ENCODE data around the gene ITGAX. TPM values are rescaled to one million over a fixed set of nuclear protein-coding genes. Genes with fewer than 3 reads are reported as not detected.
"Not testable (repeated sequence)": the region's sequence is repeated elsewhere in the genome, so short reads cannot be mapped to it uniquely, and the experiment has no call there.

ITGAX gene
- total RNA-seq (1 to 10 TPM in 2 of 4 donors, under 1 TPM in 2; 0.66 to 3.8 (median 1.8) TPM), polyA plus RNA-seq (1 to 10 TPM in 2 of 3 donors, under 1 TPM in 1; 0.60 to 7.6 (median 1.8) TPM)

- no peaks in the 10 kb centered on the region for H3K4me1 ChIP-seq
- peaks cover 0 to 11% (median 0%) of the 10 kb centered on the region in 3 donors for H3K27me3 ChIP-seq
- no peak within 1 kb of the TSS for H3K4me3 ChIP-seq
- TF ChIP-seq CTCF (IDR thresholded peaks at IDR 0.05) (no peak), POLR2A (IDR thresholded peaks at IDR 0.05) (no peak), POLR2AphosphoS5 (IDR thresholded peaks at IDR 0.05) (peak in 2 of 4 donors; percentile 32 to 36)
- no peaks in the 10 kb centered on the region for H3K36me3 ChIP-seq
- WGBS, 2 donors: 22 to 30% methylated on average over 10 of the region's 10 CpGs
- no peaks in the 10 kb centered on the region for H3K9me3 ChIP-seq
- intact Hi-C loops (cut with DNase I): no loop called here
- H3K27ac ChIP-seq: peak within 1 kb of the TSS in 1 of 4 donors; percentile 18
- no peak for DNase-seq
Measured at GRCh38 chr16:31354394-31355291, at the start of gene ITGAX. TSS of gene ITGAX (plus strand) at chr16:31355176. CDS start at chr16:31355255, 79 bp downstream.

- H3K4me3 ChIP-seq: no peak overlapping the region
- DNase-seq: no peak
- no peak for TF ChIP-seq POLR2AphosphoS5 (IDR thresholded peaks at IDR 0.05)
- TF ChIP-seq POLR2A (IDR thresholded peaks at IDR 0.05): no peak
- TF ChIP-seq CTCF (IDR thresholded peaks at IDR 0.05): no peak
- no peak for TF ChIP-seq EP300 (IDR thresholded peaks at IDR 0.05)
- no peak overlapping the region for H3K27ac ChIP-seq
- H3K4me1 ChIP-seq: no peaks in the 10 kb centered on the region
- H3K27me3 ChIP-seq: peaks cover 0 to 3% (median 0%) of the 10 kb centered on the region in 3 donors
- no peaks in the 10 kb centered on the region for H3K36me3 ChIP-seq
- peaks cover 0 to 3% (median 0%) of the 10 kb centered on the region in 4 donors for H3K9me3 ChIP-seq
- intact Hi-C loops (cut with DNase I): no loop called here
Measured at GRCh38 chr16:31305219-31305618, 49.8 kb upstream of the ITGAX start.

- H3K4me3 ChIP-seq; intact Hi-C loops (cut with DNase I); H3K27ac ChIP-seq; H3K9me3 ChIP-seq; H3K27me3 ChIP-seq; H3K4me1 ChIP-seq; DNase-seq; H3K36me3 ChIP-seq: not testable (repeated sequence)
- WGBS, 2 donors: 78 to 92% methylated on average over 2 of the region's 3 CpGs
Measured at GRCh38 chr16:31308381-31308780, 46.6 kb upstream of the ITGAX start.

- peaks cover 0 to 7% (median 4%) of the 10 kb centered on the region in 4 donors for H3K9me3 ChIP-seq
- no peak for DNase-seq
Measured at GRCh38 chr16:31322500-31322899, 32.5 kb upstream of the ITGAX start.

GRCh38 chr16:31323959-31324629 lies 30.9 kb upstream of the ITGAX start:
- peaks cover 0 to 7% (median 3%) of the 10 kb centered on the region in 4 donors for H3K9me3 ChIP-seq
- TF ChIP-seq POLR2A (IDR thresholded peaks at IDR 0.05) (no peak), CTCF (IDR thresholded peaks at IDR 0.05) (no peak), EP300 (IDR thresholded peaks at IDR 0.05) (no peak), POLR2AphosphoS5 (IDR thresholded peaks at IDR 0.05) (no peak)
- no peak overlapping the region for H3K4me3 ChIP-seq
- intact Hi-C loops (cut with DNase I): no loop called here
- H3K27me3 ChIP-seq: peaks cover 0 to 15% (median 3%) of the 10 kb centered on the region in 3 donors
- no peak overlapping the region for H3K27ac ChIP-seq
- DNase-seq: no peak
- H3K36me3 ChIP-seq: no peaks in the 10 kb centered on the region
- 91 to 92% methylated on average over 10 of the region's 10 CpGs for WGBS, 2 donors
- no peaks in the 10 kb centered on the region for H3K4me1 ChIP-seq

More at GRCh38 chr16:31322500-31322899, 32.5 kb upstream of the ITGAX start:
- TF ChIP-seq EP300 (IDR thresholded peaks at IDR 0.05) (no peak), POLR2AphosphoS5 (IDR thresholded peaks at IDR 0.05) (no peak)
- intact Hi-C loops (cut with DNase I): no loop called here
- Histone ChIP-seq H3K27ac (no peak overlapping the region), H3K36me3 (no peaks in the 10 kb centered on the region), H3K4me3 (no peak overlapping the region), H3K27me3 (no peaks in the 10 kb centered on the region), H3K4me1 (no peaks in the 10 kb centered on the region)
- 99% methylated on average over 1 of the region's 1 CpG for WGBS, 2 donors

Measured in sigmoid colon (tissue), 7 donors.